ENCODE measurements around the gene CAMK1G.

DNA sequence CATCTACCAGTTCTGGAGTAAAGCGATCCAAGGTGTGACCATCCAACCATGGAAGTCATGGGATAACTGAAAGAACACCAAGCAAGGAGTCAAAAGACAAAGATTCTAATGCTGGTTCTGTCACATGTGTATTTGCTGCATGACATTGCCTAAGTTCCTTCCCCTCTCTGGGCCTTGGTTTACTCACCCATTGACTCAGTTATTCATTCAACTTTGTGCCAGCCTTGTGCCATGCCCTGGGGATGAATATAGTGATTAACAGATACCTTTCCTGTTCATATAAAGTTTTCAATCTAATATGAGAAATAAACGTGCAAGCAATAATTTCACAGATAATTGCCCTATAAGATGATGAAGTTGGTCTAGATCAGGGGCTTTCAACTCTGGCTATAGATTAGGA lies 33.0 kb upstream of the CAMK1G start:
- no peak for TF ChIP-seq POLR2A (IDR thresholded peaks at IDR 0.05)
- TF ChIP-seq, protein P1, sequence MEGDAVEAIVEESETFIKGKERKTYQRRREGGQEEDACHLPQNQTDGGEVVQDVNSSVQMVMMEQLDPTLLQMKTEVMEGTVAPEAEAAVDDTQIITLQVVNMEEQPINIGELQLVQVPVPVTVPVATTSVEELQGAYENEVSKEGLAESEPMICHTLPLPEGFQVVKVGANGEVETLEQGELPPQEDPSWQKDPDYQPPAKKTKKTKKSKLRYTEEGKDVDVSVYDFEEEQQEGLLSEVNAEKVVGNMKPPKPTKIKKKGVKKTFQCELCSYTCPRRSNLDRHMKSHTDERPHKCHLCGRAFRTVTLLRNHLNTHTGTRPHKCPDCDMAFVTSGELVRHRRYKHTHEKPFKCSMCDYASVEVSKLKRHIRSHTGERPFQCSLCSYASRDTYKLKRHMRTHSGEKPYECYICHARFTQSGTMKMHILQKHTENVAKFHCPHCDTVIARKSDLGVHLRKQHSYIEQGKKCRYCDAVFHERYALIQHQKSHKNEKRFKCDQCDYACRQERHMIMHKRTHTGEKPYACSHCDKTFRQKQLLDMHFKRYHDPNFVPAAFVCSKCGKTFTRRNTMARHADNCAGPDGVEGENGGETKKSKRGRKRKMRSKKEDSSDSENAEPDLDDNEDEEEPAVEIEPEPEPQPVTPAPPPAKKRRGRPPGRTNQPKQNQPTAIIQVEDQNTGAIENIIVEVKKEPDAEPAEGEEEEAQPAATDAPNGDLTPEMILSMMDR (IDR thresholded peaks at IDR 0.05), result no peak
- TF ChIP-seq EP300 (IDR thresholded peaks at IDR 0.05), result no peak

Data from ovary (tissue), 3 donors.